ENCODE measurements around the gene TRIP6.

TRIP6 gene

DNA sequence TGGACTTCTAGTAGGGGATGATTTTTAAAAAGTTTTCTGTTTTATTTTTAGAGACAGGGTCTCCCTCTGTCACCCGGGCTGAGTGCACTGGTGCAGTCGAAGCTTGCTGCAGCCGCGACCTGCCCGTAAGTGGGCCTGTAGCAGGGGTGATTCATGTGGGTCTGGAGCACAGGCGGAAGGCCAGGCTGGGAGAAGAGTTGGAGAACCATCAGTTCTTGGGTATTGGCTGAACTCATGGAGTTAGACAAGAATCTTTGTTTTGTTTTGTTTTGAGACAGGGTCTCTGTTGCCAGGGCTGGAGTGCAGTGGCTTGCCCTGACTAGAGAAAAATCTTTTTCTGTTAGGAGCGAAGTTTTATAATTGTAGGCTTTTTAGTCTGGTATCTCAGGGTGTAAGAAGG lies 13.5 kb downstream of the TRIP6 start:
- TF ChIP-seq, protein P1, sequence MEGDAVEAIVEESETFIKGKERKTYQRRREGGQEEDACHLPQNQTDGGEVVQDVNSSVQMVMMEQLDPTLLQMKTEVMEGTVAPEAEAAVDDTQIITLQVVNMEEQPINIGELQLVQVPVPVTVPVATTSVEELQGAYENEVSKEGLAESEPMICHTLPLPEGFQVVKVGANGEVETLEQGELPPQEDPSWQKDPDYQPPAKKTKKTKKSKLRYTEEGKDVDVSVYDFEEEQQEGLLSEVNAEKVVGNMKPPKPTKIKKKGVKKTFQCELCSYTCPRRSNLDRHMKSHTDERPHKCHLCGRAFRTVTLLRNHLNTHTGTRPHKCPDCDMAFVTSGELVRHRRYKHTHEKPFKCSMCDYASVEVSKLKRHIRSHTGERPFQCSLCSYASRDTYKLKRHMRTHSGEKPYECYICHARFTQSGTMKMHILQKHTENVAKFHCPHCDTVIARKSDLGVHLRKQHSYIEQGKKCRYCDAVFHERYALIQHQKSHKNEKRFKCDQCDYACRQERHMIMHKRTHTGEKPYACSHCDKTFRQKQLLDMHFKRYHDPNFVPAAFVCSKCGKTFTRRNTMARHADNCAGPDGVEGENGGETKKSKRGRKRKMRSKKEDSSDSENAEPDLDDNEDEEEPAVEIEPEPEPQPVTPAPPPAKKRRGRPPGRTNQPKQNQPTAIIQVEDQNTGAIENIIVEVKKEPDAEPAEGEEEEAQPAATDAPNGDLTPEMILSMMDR (IDR thresholded peaks at IDR 0.05; ENCODE audit: low read depth, low read length): no peak
- Histone ChIP-seq H3K9me3 (no peaks in the 10 kb centered on the region), H3K27me3 (no peaks in the 10 kb centered on the region), H3K4me3 (ENCODE audit: low read depth, low read length) (no peak overlapping the region), H3K36me3 (peaks cover 91% of the 10 kb centered on the region), H3K4me1 (peaks cover 6% of the 10 kb centered on the region; the same call in 1 of the 2 replicates)
- peak; percentile 6 for DNase-seq

- Histone ChIP-seq H3K36me3 (peaks cover 92% of the 10 kb centered on the region), H3K4me3 (ENCODE audit: low read depth, low read length) (no peak overlapping the region), H3K27me3 (no peaks in the 10 kb centered on the region), H3K4me1 (peaks cover 5% of the 10 kb centered on the region; the same call in 1 of the 2 replicates), H3K9me3 (no peaks in the 10 kb centered on the region)
- TF ChIP-seq, protein P1 (IDR thresholded peaks at IDR 0.05; ENCODE audit: low read depth, low read length): no peak
- no peak for DNase-seq
These were observed 13.9 kb downstream of the TRIP6 start for GRCh38 chr7:100881136-100881535.

DNA sequence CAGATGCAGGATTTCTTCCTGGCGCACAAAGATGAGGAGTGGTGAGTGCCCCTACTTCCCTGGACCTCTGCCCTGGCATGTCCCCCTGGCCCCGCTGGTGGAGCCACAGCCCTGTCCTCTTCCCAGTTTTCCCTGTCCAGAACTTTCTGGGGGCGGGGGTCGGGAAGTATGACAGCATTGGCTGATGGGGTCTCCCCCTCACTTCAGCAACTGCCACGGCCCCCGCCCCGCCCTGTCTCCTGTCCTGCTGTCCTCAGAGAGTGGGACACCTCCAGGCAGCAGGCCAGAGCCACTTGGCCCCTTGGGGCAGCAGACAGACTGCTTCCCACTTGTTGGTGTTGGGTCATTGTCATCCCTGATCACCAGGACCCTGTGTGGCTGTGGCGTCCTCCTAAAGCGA lies 15.0 kb downstream of the TRIP6 start:
- H3K4me1 ChIP-seq: no peaks in the 10 kb centered on the region
- DNase-seq: no peak
- peaks cover 94% of the 10 kb centered on the region for H3K36me3 ChIP-seq
- no peak overlapping the region for H3K4me3 ChIP-seq (ENCODE audit: low read depth, low read length)
- H3K9me3 ChIP-seq: no peaks in the 10 kb centered on the region
- TF ChIP-seq, protein P1 (IDR thresholded peaks at IDR 0.05; ENCODE audit: low read depth, low read length): no peak
- no peaks in the 10 kb centered on the region for H3K27me3 ChIP-seq

GRCh38 chr7:100882785-100883526 lies 15.8 kb downstream of the TRIP6 start:
- peaks cover 96% of the 10 kb centered on the region for H3K36me3 ChIP-seq
- no peaks in the 10 kb centered on the region for H3K27me3 ChIP-seq
- H3K4me3 ChIP-seq (ENCODE audit: low read depth, low read length): no peak overlapping the region
- no peaks in the 10 kb centered on the region for H3K9me3 ChIP-seq
- TF ChIP-seq, protein P1 (IDR thresholded peaks at IDR 0.05; ENCODE audit: low read depth, low read length): no peak
- 0 out of 2 replicates have a peak, but pooled peaks cover 3% of the 10 kb centered on the region for H3K4me1 ChIP-seq
- DNase-seq: no peak

DNA sequence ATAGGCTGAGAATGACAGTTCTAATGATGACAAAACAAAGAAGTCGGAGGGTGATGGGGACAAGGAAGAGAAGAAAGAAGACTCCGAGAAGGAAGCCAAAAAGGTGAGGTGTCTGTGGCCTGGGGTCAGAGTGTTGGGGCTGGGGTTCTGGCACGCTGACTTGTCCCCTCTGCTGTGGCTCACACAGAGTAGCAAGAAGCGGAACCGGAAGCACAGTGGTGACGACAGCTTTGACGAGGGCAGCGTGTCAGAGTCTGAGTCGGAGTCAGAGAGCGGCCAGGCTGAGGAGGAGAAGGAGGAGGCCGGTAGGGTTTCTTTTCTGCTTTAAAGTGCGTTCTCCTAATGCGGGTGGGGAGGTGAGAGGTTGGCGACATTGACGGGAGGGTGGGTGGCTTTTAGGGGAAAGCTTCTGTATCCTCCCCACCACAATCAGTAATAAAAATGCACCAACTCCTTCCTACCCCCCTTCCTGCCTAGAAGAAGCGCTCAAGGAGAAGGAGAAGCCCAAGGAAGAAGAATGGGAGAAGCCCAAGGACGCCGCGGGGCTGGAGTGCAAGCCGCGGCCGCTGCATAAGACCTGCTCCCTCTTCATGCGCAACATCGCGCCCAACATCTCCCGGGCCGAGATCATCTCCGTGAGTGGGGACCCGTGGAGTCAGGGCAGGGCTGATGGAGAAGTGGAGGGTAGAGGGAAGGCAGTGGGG lies 17.7 kb downstream of the TRIP6 start:
- Histone ChIP-seq H3K36me3 (peaks cover 92% of the 10 kb centered on the region), H3K9me3 (no peaks in the 10 kb centered on the region), H3K4me1 (peaks cover 7% of the 10 kb centered on the region; the same call in 1 of the 2 replicates), H3K27me3 (no peaks in the 10 kb centered on the region), H3K4me3 (ENCODE audit: low read depth, low read length) (no peak overlapping the region)
- no peak for DNase-seq
- TF ChIP-seq, protein P1 (IDR thresholded peaks at IDR 0.05; ENCODE audit: low read depth, low read length): no peak

All from BE2C (cell line).